Endothelial cell (in vitro differentiated cells): ENCODE data around the gene SORCS2. TPM values are rescaled to one million over a fixed set of nuclear protein-coding genes. Genes with fewer than 3 reads are reported as not detected.

Experiments used
- DNase-seq: peaks from one replicate; pipeline ENCODE4 v3.0.0; 2021; ENCODE audit warnings: low spot score
- H3K27ac Mint-ChIP-seq: one replicate; pipeline ENCODE4 v1.8.0; 2021; ENCODE audit warnings: mixed read lengths, inconsistent platforms; ENCODE audit not compliant: unreplicated experiment
- H3K27me3 Mint-ChIP-seq: one replicate; pipeline ENCODE4 v1.8.0; 2021; ENCODE audit warnings: mild to moderate bottlenecking, moderate library complexity, mixed read lengths, inconsistent platforms; ENCODE audit not compliant: unreplicated experiment
- H3K36me3 Mint-ChIP-seq: one replicate; pipeline ENCODE4 v1.8.0; 2021; ENCODE audit warnings: mild to moderate bottlenecking, low read depth, mixed read lengths, inconsistent platforms; ENCODE audit not compliant: unreplicated experiment
- H3K4me1 Mint-ChIP-seq: one replicate; pipeline ENCODE4 v1.8.0; 2021; ENCODE audit warnings: mild to moderate bottlenecking, mixed read lengths, inconsistent platforms; ENCODE audit not compliant: unreplicated experiment
- H3K4me3 Mint-ChIP-seq: one replicate; pipeline ENCODE4 v1.8.0; 2021; ENCODE audit warnings: mild to moderate bottlenecking, mixed read lengths, inconsistent platforms; ENCODE audit not compliant: unreplicated experiment
- H3K9me3 Mint-ChIP-seq: one replicate; pipeline ENCODE4 v1.8.0; 2021; ENCODE audit warnings: mixed read lengths, inconsistent platforms; ENCODE audit not compliant: unreplicated experiment
- CTCF ChIP-seq: fragments of 200-600 bp; sonication (generic); IDR thresholded peaks from one replicate; pipeline ENCODE4 v1.5.0; 2021; ENCODE audit warnings: antibody characterized with exemption; ENCODE audit not compliant: unreplicated experiment
- total RNA-seq: library from RNA; stranded (reverse); fragmentation: NEBNext Ultra II Directional; extraction: Animal tissue kit (Norgen Biotek cat#: 25700); gene quantifications from one replicate; pipeline ENCODE4 v1.2.1, GENCODE V29; 2021; ENCODE audit not compliant: unreplicated experiment

The SORCS2 gene
- total RNA-seq, 1 donor from 2014 or later: 1.3 TPM

GRCh38 chr4:7366180-7366945, 174.0 kb downstream of the SORCS2 start:
- no peak for TF ChIP-seq CTCF
- no peak overlapping the region for H3K4me3 Mint-ChIP-seq
- no peak for DNase-seq
- no peaks in the 10 kb centered on the region for H3K9me3 Mint-ChIP-seq
- H3K27me3 Mint-ChIP-seq: peaks cover 3% of the 10 kb centered on the region
- peaks cover 10% of the 10 kb centered on the region for H3K4me1 Mint-ChIP-seq
- H3K27ac Mint-ChIP-seq: no peak overlapping the region
- H3K36me3 Mint-ChIP-seq: no peaks in the 10 kb centered on the region

GRCh38 chr4:7366954-7367353, 174.6 kb downstream of the SORCS2 start:
- no peak for DNase-seq
- Mint-ChIP-seq H3K27me3 (peaks cover 3% of the 10 kb centered on the region), H3K36me3 (no peaks in the 10 kb centered on the region), H3K9me3 (no peaks in the 10 kb centered on the region), H3K27ac (no peak overlapping the region), H3K4me3 (no peak overlapping the region), H3K4me1 (peaks cover 15% of the 10 kb centered on the region)
- no peak for TF ChIP-seq CTCF

GRCh38 chr4:7367406-7367805, 175.1 kb downstream of the SORCS2 start:
- no peaks in the 10 kb centered on the region for H3K9me3 Mint-ChIP-seq
- no peak overlapping the region for H3K4me3 Mint-ChIP-seq
- H3K36me3 Mint-ChIP-seq: no peaks in the 10 kb centered on the region
- DNase-seq: no peak
- no peak for TF ChIP-seq CTCF
- H3K27ac Mint-ChIP-seq: no peak overlapping the region
- H3K27me3 Mint-ChIP-seq: peaks cover 3% of the 10 kb centered on the region
- peaks cover 16% of the 10 kb centered on the region for H3K4me1 Mint-ChIP-seq

- Mint-ChIP-seq H3K4me1 (peaks cover 16% of the 10 kb centered on the region), H3K27me3 (peaks cover 3% of the 10 kb centered on the region), H3K9me3 (no peaks in the 10 kb centered on the region), H3K27ac (no peak overlapping the region), H3K4me3 (no peak overlapping the region), H3K36me3 (no peaks in the 10 kb centered on the region)
- no peak for DNase-seq
- no peak for TF ChIP-seq CTCF
Observed at GRCh38 chr4:7367864-7368277, 175.5 kb downstream of the SORCS2 start.

GRCh38 chr4:7368296-7368695, 176.0 kb downstream of the SORCS2 start:
- Mint-ChIP-seq H3K4me1 (peaks cover 16% of the 10 kb centered on the region), H3K27ac (no peak overlapping the region), H3K27me3 (peaks cover 3% of the 10 kb centered on the region), H3K9me3 (no peaks in the 10 kb centered on the region), H3K36me3 (no peaks in the 10 kb centered on the region), H3K4me3 (no peak overlapping the region)
- DNase-seq: no peak
- no peak for TF ChIP-seq CTCF
